Cardiac fibroblast (primary cell): ENCODE results near the gene TBX18.
A peak's percentile ranks its signal among the peaks of the same experiment; 100 is the strongest.

Source experiments
- DNase-seq, 2 donors: peaks; one replicate each; pipeline versions ENCODE4 v3.0.0 to v3.0.0-alpha.2; 2010; ENCODE audit warnings: low read depth in 2 of 2
- H3K4me3 ChIP-seq, 2 donors: replicated peaks in 1 of 2; 1 replicate in 1 of 2; 2 replicates in 1 of 2; pipeline ENCODE4 v1.5.1; 2011; ENCODE audit warnings: low read depth in 2 of 2, low read length in 2 of 2, mild to moderate bottlenecking in 2 of 2, moderate library complexity in 1 of 2
- CTCF ChIP-seq: IDR thresholded peaks from one replicate; pipeline ENCODE4 v1.5.1; 2011; ENCODE audit warnings: low read depth, mild to moderate bottlenecking, low read length, inconsistent platforms

The TBX18 gene

GRCh38 chr6:84785671-84786070, 21.3 kb upstream of the TBX18 start:
- peak in 1 of 2 donors; percentile 62 for DNase-seq
- H3K4me3 ChIP-seq = no peak overlapping the region
- no peak for TF ChIP-seq CTCF

- no peak overlapping the region for H3K4me3 ChIP-seq
- TF ChIP-seq CTCF = no peak
- DNase-seq = no peak
These were observed 15.5 kb upstream of the TBX18 start for GRCh38 chr6:84779917-84780316.

DNA sequence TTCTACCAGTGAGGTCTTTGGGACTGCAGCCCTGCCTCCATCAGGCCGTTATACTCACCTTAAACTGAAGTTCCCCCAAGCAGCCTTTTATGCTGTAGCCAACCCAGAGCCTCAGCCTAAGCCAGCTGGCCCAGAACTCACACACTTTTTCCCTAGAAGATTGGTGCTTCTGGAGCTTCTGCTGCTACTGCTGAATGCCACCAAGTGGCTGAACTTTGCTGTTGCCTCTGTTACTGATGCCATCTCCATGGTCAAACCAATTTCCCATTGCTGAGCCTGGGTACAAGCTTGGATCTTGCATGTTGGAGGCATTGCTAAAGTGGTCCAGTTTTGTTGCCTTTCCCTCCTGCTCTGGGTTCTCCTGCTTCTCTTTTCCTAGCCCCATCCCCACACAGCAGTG, 15.0 kb upstream of the TBX18 start:
- peak; percentile 16 for TF ChIP-seq CTCF
- H3K4me3 ChIP-seq = no peak overlapping the region

GRCh38 chr6:84777888-84778287, 13.5 kb upstream of the TBX18 start:
- DNase-seq = peak in 1 of 2 donors; percentile 78
- no peak overlapping the region for H3K4me3 ChIP-seq
- no peak for TF ChIP-seq CTCF

More for the DNA sequence above, 15.0 kb upstream of the TBX18 start:
- no peak for DNase-seq

DNA sequence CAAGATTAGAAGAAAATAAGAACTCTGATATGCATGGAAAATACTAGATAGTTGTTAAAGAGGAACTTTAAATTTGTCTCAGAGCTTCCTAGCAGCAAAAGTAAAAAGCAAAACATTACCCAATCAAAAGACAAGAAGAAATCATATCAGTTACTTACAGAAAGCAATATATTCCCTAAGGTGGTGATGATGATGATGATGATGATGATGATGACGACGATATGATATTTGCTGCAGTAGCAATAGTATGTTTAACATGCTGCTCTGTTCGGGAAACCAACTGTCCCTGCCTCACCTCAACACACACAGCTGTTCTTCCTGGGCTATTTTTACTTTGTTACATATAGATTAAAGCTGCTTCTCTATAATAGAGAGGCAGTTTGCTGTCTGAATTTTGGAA, 12.0 kb upstream of the TBX18 start:
- DNase-seq = no peak
- H3K4me3 ChIP-seq = no peak overlapping the region
- TF ChIP-seq CTCF = no peak

DNA sequence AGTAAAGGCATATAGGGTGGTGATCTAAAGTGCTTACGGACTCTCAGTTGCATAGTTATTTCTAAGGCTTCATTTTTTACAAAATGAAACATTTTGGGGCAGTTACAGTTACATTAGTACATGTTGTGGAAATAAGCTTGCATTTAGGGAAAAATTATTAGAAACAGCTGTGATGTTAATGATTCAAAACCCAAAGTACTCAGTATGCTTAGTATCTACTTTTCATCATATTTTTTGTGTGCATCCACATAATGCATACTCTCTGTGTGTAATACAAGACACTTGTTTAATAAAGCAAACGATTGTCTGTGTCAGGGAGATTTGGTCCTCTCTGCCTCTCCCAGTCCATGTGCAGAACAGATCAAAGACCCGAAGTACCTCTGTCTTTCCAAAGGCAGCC, 11.4 kb upstream of the TBX18 start:
- TF ChIP-seq CTCF = no peak
- DNase-seq = no peak
- H3K4me3 ChIP-seq = no peak overlapping the region

DNA sequence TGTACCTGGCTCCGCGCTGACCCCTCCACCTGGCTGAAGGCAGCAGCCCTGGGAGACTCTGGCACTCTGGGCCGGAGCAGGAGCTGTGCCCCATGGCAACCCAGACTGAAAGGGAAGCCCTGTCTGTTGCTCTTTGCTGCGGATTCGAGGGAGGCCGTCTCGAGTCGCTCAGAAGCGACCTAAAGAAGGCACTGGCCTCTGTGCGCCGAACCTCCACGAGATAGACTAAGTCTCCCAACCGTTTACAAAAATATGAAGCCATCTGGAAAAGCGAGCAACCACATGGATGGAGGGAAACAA, 10.5 kb upstream of the TBX18 start:
- no peak for DNase-seq
- H3K4me3 ChIP-seq = peak overlapping the region; percentile 36 to 53
- TF ChIP-seq CTCF = no peak
